Subcutaneous adipose tissue (tissue), 4 donors: ENCODE results near the gene GABRG3. TPM values are rescaled to one million over a fixed set of nuclear protein-coding genes. Genes with fewer than 3 reads are reported as not detected.

Experiments used
- total RNA-seq, 4 donors: library from RNA; depleted of rRNA; stranded (reverse); fragments of >200 nt; gene quantifications; one replicate each; pipeline ENCODE4 v1.1.0, GENCODE V29; 2016
- TF ChIP-seq, protein P1 (sequence below): fragments of 450-650 bp; IDR thresholded peaks from one replicate; pipeline ENCODE4 v1.5.1; 2016; ENCODE audit warnings: low read depth, mild to moderate bottlenecking, control low read depth, antibody characterized with exemption, moderate library complexity

The GABRG3 gene
- total RNA-seq, 4 donors from 2014 or later, result not detected

DNA sequence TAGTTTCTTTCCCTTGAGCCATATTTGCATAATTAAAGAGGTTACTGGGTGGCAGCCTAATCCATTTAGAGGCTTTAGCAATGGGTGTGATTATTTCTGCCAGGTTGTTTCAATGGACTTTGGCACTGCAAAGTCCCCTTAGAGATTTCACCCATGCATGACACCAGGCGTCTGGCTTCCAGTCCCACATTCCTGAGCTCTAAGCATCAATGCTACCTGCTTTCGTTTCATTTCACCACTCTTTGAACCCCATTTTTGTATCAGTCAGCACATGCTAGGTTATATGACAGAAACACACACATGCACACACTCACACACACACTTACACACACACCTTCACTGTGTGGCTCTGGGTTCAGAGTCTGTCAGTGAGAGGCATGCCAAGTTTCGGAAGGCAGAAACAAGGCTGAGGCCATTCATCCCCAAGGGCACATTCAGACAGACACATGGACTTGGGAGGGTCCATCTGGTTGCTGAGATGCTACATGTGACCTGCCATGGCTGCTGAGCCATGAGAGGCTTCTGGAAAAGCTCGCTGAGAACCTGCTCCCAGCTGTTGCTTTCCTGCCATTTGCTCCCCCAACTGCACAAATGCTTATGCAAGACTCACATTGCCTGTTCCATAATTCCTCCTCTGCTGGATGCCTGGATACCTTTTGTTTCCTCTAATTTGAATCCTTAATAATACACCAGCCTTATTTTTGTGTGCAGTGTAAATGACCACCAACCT lies 354.1 kb downstream of the GABRG3 start:
- TF ChIP-seq, protein P1, sequence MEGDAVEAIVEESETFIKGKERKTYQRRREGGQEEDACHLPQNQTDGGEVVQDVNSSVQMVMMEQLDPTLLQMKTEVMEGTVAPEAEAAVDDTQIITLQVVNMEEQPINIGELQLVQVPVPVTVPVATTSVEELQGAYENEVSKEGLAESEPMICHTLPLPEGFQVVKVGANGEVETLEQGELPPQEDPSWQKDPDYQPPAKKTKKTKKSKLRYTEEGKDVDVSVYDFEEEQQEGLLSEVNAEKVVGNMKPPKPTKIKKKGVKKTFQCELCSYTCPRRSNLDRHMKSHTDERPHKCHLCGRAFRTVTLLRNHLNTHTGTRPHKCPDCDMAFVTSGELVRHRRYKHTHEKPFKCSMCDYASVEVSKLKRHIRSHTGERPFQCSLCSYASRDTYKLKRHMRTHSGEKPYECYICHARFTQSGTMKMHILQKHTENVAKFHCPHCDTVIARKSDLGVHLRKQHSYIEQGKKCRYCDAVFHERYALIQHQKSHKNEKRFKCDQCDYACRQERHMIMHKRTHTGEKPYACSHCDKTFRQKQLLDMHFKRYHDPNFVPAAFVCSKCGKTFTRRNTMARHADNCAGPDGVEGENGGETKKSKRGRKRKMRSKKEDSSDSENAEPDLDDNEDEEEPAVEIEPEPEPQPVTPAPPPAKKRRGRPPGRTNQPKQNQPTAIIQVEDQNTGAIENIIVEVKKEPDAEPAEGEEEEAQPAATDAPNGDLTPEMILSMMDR, result no peak

DNA sequence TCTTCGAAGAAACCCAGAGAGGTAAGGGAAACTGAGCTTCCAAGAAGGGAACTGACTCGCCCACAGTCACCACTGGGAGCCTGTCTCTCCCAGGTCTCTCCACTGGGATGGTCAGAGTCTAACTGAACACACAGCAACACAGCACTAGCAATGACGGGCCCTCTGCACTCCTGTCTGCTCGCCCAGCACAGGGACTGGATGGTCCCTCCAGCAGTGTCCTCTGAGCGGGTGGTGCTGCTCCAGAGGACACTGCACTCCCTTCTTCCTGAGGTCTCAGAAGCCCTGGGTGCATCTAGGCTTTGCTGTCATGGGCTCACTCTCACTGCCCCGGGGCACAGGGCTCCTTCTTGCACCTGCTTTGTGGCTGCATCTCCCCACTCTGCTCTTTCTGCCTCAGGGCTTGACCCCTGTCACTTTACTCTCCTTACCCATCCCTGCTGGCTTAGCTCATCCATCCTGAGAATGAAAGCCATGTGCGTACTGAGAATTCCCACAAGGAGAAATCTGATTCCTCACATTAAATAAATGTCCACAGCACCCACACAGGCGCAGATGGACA lies 356.6 kb downstream of the GABRG3 start:
- TF ChIP-seq, protein P1, result no peak

GRCh38 chr15:27328186-27328585 lies 357.2 kb downstream of the GABRG3 start:
- TF ChIP-seq, protein P1, result no peak

GRCh38 chr15:27328608-27329007 lies 357.6 kb downstream of the GABRG3 start:
- TF ChIP-seq, protein P1, result no peak

DNA sequence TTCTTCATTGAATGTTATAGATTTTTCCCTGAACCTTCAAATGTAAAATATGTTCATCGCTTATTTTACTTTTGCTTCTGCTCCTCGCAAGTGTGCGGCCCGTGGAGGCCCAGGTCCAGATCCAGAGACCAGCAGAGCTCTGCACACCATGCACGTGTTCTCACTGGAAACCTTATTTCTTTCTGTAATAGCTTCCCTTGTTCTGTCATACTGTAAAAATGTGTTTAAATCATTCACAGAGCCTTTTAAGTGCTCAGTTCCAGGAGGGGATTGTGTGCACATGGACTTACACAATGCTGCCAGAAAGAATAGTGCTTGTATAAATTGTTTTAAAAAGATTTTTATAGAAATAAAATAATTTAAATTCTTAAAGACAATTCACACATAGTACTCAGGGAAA lies 359.3 kb downstream of the GABRG3 start:
- TF ChIP-seq, protein P1, result no peak

GRCh38 chr15:27336676-27337075 lies 365.7 kb downstream of the GABRG3 start:
- TF ChIP-seq, protein P1, result no peak

DNA sequence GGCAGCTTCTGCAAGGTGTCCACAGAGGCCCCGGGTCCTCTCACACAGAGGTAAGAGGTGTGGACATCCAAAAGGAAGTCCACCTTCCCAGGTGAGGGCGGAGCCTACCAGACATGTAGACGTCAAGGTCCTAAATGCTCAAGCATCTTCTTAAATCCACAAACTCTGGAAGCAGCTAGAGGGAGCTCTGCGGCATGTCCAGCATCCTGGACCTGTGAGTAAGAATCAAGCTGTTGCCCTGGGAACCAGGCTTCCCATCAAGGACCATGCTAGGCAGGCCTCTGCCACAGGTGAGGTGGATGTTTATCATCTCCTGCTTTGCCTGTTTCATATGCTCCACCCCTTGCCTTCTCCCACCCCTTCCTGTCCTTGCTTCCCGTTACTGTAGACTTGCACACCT lies 368.2 kb downstream of the GABRG3 start:
- TF ChIP-seq, protein P1, result no peak
